ENCODE data around the gene SMAD2. TPM values are rescaled to one million over a fixed set of nuclear protein-coding genes. Genes with fewer than 3 reads are reported as not detected.

The SMAD2 gene
- total RNA-seq, 3 donors from 2014 or later = 129 to 147 (median 138) TPM

- Mint-ChIP-seq H3K4me3 (no peak overlapping the region), H3K36me3 (ENCODE audit: insufficient read depth) (peaks cover 33% of the 10 kb centered on the region), H3K4me1 (ENCODE audit: low read depth) (peaks cover 67% of the 10 kb centered on the region), H3K27me3 (ENCODE audit: low read depth) (no peaks in the 10 kb centered on the region), H3K9me3 (peaks cover 4% of the 10 kb centered on the region)
- DNase-seq (no peak), ATAC-seq (peak in 1 of 2 donors; percentile 51)
Measured at GRCh38 chr18:47895565-47896250, 34.8 kb downstream of the SMAD2 start.

GRCh38 chr18:47893939-47894699 is 36.3 kb downstream of the SMAD2 start:
- H3K27me3 Mint-ChIP-seq (ENCODE audit: low read depth) = no peaks in the 10 kb centered on the region
- no peak for ATAC-seq
- H3K4me3 Mint-ChIP-seq = no peak overlapping the region
- H3K4me1 Mint-ChIP-seq (ENCODE audit: low read depth) = peaks cover 55% of the 10 kb centered on the region
- no peak for DNase-seq
- H3K36me3 Mint-ChIP-seq (ENCODE audit: insufficient read depth) = peaks cover 35% of the 10 kb centered on the region
- H3K9me3 Mint-ChIP-seq = no peaks in the 10 kb centered on the region

GRCh38 chr18:47893047-47893446 is 37.4 kb downstream of the SMAD2 start:
- ATAC-seq (no peak), DNase-seq (no peak)
- Mint-ChIP-seq H3K9me3 (no peaks in the 10 kb centered on the region), H3K4me1 (ENCODE audit: low read depth) (peaks cover 58% of the 10 kb centered on the region), H3K27me3 (ENCODE audit: low read depth) (no peaks in the 10 kb centered on the region), H3K4me3 (no peak overlapping the region), H3K36me3 (ENCODE audit: insufficient read depth) (peaks cover 43% of the 10 kb centered on the region)

GRCh38 chr18:47888156-47888555 is 42.3 kb downstream of the SMAD2 start:
- peaks cover 40% of the 10 kb centered on the region for H3K36me3 Mint-ChIP-seq (ENCODE audit: insufficient read depth)
- ATAC-seq (no peak), DNase-seq (no peak)
- H3K27me3 Mint-ChIP-seq (ENCODE audit: low read depth) = no peaks in the 10 kb centered on the region
- peaks cover 41% of the 10 kb centered on the region for H3K4me1 Mint-ChIP-seq (ENCODE audit: low read depth)
- H3K9me3 Mint-ChIP-seq = no peaks in the 10 kb centered on the region
- no peak overlapping the region for H3K4me3 Mint-ChIP-seq

GRCh38 chr18:47887227-47887626 is 43.2 kb downstream of the SMAD2 start:
- DNase-seq (no peak), ATAC-seq (no peak)
- H3K4me1 Mint-ChIP-seq (ENCODE audit: low read depth) = peaks cover 37% of the 10 kb centered on the region
- no peaks in the 10 kb centered on the region for H3K9me3 Mint-ChIP-seq
- H3K36me3 Mint-ChIP-seq (ENCODE audit: insufficient read depth) = peaks cover 40% of the 10 kb centered on the region
- H3K4me3 Mint-ChIP-seq = no peak overlapping the region
- no peaks in the 10 kb centered on the region for H3K27me3 Mint-ChIP-seq (ENCODE audit: low read depth)

GRCh38 chr18:47883771-47884413 is 46.6 kb downstream of the SMAD2 start:
- peak; percentile 94 to 95 for ATAC-seq
- Mint-ChIP-seq H3K36me3 (ENCODE audit: insufficient read depth) (peaks cover 51% of the 10 kb centered on the region), H3K4me1 (ENCODE audit: low read depth) (peaks cover 42% of the 10 kb centered on the region), H3K9me3 (peaks cover 4% of the 10 kb centered on the region), H3K4me3 (no peak overlapping the region), H3K27me3 (ENCODE audit: low read depth) (no peaks in the 10 kb centered on the region)
- DNase-seq = no peak

GRCh38 chr18:47882641-47883040 is 47.8 kb downstream of the SMAD2 start:
- peaks cover 40% of the 10 kb centered on the region for H3K4me1 Mint-ChIP-seq (ENCODE audit: low read depth)
- ATAC-seq = no peak
- H3K4me3 Mint-ChIP-seq = no peak overlapping the region
- peaks cover 44% of the 10 kb centered on the region for H3K36me3 Mint-ChIP-seq (ENCODE audit: insufficient read depth)
- no peak for DNase-seq
- H3K9me3 Mint-ChIP-seq = peaks cover 4% of the 10 kb centered on the region
- H3K27me3 Mint-ChIP-seq (ENCODE audit: low read depth) = no peaks in the 10 kb centered on the region

GRCh38 chr18:47881752-47882455 is 48.6 kb downstream of the SMAD2 start:
- Mint-ChIP-seq H3K36me3 (ENCODE audit: insufficient read depth) (peaks cover 36% of the 10 kb centered on the region), H3K9me3 (peaks cover 4% of the 10 kb centered on the region), H3K4me3 (no peak overlapping the region), H3K27me3 (ENCODE audit: low read depth) (no peaks in the 10 kb centered on the region), H3K4me1 (ENCODE audit: low read depth) (peaks cover 39% of the 10 kb centered on the region)
- DNase-seq (no peak), ATAC-seq (no peak)

GRCh38 chr18:47881042-47881441 is 49.4 kb downstream of the SMAD2 start:
- ATAC-seq (no peak), DNase-seq (no peak)
- Mint-ChIP-seq H3K9me3 (peaks cover 4% of the 10 kb centered on the region), H3K4me1 (ENCODE audit: low read depth) (peaks cover 38% of the 10 kb centered on the region), H3K4me3 (no peak overlapping the region), H3K36me3 (ENCODE audit: insufficient read depth) (peaks cover 30% of the 10 kb centered on the region), H3K27me3 (ENCODE audit: low read depth) (no peaks in the 10 kb centered on the region)

- H3K9me3 Mint-ChIP-seq = peaks cover 4% of the 10 kb centered on the region
- H3K4me1 Mint-ChIP-seq (ENCODE audit: low read depth) = peaks cover 46% of the 10 kb centered on the region
- no peak overlapping the region for H3K4me3 Mint-ChIP-seq
- DNase-seq (no peak), ATAC-seq (no peak)
- peaks cover 25% of the 10 kb centered on the region for H3K36me3 Mint-ChIP-seq (ENCODE audit: insufficient read depth)
- H3K27me3 Mint-ChIP-seq (ENCODE audit: low read depth) = no peaks in the 10 kb centered on the region
Measured at GRCh38 chr18:47877892-47878291, 52.6 kb downstream of the SMAD2 start.

GRCh38 chr18:47876813-47877212 is 53.6 kb downstream of the SMAD2 start:
- Mint-ChIP-seq H3K9me3 (peaks cover 4% of the 10 kb centered on the region), H3K4me1 (ENCODE audit: low read depth) (peaks cover 46% of the 10 kb centered on the region), H3K36me3 (ENCODE audit: insufficient read depth) (peaks cover 25% of the 10 kb centered on the region), H3K4me3 (no peak overlapping the region), H3K27me3 (ENCODE audit: low read depth) (no peaks in the 10 kb centered on the region)
- no peak for ATAC-seq
- DNase-seq = no peak

GRCh38 chr18:47873625-47874024 is 56.8 kb downstream of the SMAD2 start:
- Mint-ChIP-seq H3K27me3 (ENCODE audit: low read depth) (no peaks in the 10 kb centered on the region), H3K4me3 (no peak overlapping the region), H3K4me1 (ENCODE audit: low read depth) (peaks cover 56% of the 10 kb centered on the region), H3K36me3 (ENCODE audit: insufficient read depth) (peaks cover 12% of the 10 kb centered on the region), H3K9me3 (no peaks in the 10 kb centered on the region)
- no peak for ATAC-seq
- DNase-seq = no peak

- no peaks in the 10 kb centered on the region for H3K9me3 Mint-ChIP-seq
- peaks cover 19% of the 10 kb centered on the region for H3K36me3 Mint-ChIP-seq (ENCODE audit: insufficient read depth)
- H3K27me3 Mint-ChIP-seq (ENCODE audit: low read depth) = no peaks in the 10 kb centered on the region
- no peak for DNase-seq
- no peak overlapping the region for H3K4me3 Mint-ChIP-seq
- H3K4me1 Mint-ChIP-seq (ENCODE audit: low read depth) = peaks cover 50% of the 10 kb centered on the region
- no peak for ATAC-seq
Measured at GRCh38 chr18:47872426-47872825, 58.0 kb downstream of the SMAD2 start.

GRCh38 chr18:47871288-47871687 is 59.2 kb downstream of the SMAD2 start:
- DNase-seq (no peak), ATAC-seq (no peak)
- Mint-ChIP-seq H3K27me3 (ENCODE audit: low read depth) (no peaks in the 10 kb centered on the region), H3K9me3 (no peaks in the 10 kb centered on the region), H3K4me3 (no peak overlapping the region), H3K4me1 (ENCODE audit: low read depth) (peaks cover 45% of the 10 kb centered on the region), H3K36me3 (ENCODE audit: insufficient read depth) (peaks cover 24% of the 10 kb centered on the region)
